HL-60 (cell line): Measurements from ENCODE around the gene GNAQ.

Experiments used
- DNase-seq, 2 experiments: peaks; one replicate each; pipeline ENCODE4 v3.0.0-alpha.2; 2010 to 2020; ENCODE audit warnings: low read depth in 1 of 2, low spot score in 1 of 2
- H3K27ac ChIP-seq: fragments of 250-450 bp; sonication (Bioruptor Pico); replicated peaks from 2 replicates; pipeline ENCODE4 v1.5.1; 2020; ENCODE audit warnings: mild to moderate bottlenecking, moderate library complexity
- H3K27me3 ChIP-seq: fragments of 250-450 bp; sonication (Bioruptor Pico); 2 replicates; pipeline ENCODE4 v1.5.1; 2021; ENCODE audit warnings: mild to moderate bottlenecking, moderate library complexity; ENCODE audit not compliant: insufficient read depth, poor library complexity, severe bottlenecking
- H3K4me3 ChIP-seq: replicated peaks from 2 replicates; pipeline ENCODE4 v1.5.1; 2011; ENCODE audit warnings: mild to moderate bottlenecking, control low read depth, low read length; ENCODE audit not compliant: insufficient read depth
- GABPA ChIP-seq: IDR thresholded peaks from 2 replicates; pipeline ENCODE4 v1.6.1; 2012; ENCODE audit warnings: low read depth
- POLR2AphosphoS5 ChIP-seq: IDR thresholded peaks from 2 replicates; pipeline ENCODE4 v1.6.1; 2012; ENCODE audit warnings: low read depth
- SPI1 ChIP-seq: IDR thresholded peaks from 2 replicates; pipeline ENCODE4 v1.6.1; 2012; ENCODE audit warnings: low read depth, mild to moderate bottlenecking, borderline replicate concordance
- TF ChIP-seq, protein P1 (sequence below): IDR thresholded peaks from one replicate; pipeline ENCODE4 v1.5.1; 2011; ENCODE audit warnings: low read length, control low read depth, inconsistent platforms; ENCODE audit not compliant: insufficient read depth
- TF ChIP-seq, protein P2 (sequence below): IDR thresholded peaks from 2 replicates; pipeline ENCODE4 v1.6.1; 2012; ENCODE audit warnings: low read depth; ENCODE audit not compliant: insufficient replicate concordance

The GNAQ gene

DNA sequence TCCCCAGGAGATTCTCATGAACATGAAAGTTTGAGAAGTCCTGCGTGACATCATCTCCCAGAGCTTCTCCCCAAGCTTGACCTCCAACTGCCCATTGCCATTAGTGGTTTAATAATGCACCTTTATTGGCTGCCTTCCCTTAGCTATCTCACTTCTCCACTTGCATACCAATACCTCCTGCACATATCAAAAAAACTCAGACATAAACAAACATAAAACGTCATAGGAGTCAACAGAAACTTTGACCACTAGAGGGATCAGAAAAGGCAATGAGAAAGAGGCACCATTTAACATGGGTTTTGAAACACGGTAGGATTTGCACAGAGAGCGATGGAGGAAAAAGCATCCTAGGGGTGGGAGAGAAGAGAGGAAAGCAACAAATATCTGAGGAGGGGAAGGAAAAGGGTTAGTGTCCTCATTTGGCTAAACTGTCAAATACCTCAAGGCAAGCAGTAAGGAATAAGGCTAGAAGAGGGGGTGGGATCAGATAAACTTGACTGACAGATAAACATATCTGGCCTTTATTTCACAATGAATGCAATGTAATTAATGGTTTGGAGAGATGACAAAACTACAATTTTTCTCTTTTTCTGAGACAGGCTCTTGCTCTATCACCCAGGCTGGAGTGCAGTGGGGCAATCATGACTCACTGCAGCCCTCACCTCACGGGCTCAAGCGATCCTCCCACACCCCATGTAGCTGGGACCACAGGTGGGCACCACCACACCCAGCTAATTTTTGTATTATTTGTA is 27.0 kb downstream of the GNAQ start:
- H3K27me3 ChIP-seq = no peaks in the 10 kb centered on the region
- no peak overlapping the region for H3K4me3 ChIP-seq
- no peak for DNase-seq
- H3K27ac ChIP-seq = no peak overlapping the region
- TF ChIP-seq, protein P1, sequence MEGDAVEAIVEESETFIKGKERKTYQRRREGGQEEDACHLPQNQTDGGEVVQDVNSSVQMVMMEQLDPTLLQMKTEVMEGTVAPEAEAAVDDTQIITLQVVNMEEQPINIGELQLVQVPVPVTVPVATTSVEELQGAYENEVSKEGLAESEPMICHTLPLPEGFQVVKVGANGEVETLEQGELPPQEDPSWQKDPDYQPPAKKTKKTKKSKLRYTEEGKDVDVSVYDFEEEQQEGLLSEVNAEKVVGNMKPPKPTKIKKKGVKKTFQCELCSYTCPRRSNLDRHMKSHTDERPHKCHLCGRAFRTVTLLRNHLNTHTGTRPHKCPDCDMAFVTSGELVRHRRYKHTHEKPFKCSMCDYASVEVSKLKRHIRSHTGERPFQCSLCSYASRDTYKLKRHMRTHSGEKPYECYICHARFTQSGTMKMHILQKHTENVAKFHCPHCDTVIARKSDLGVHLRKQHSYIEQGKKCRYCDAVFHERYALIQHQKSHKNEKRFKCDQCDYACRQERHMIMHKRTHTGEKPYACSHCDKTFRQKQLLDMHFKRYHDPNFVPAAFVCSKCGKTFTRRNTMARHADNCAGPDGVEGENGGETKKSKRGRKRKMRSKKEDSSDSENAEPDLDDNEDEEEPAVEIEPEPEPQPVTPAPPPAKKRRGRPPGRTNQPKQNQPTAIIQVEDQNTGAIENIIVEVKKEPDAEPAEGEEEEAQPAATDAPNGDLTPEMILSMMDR = peak; percentile 10
- TF ChIP-seq GABPA = no peak

DNA sequence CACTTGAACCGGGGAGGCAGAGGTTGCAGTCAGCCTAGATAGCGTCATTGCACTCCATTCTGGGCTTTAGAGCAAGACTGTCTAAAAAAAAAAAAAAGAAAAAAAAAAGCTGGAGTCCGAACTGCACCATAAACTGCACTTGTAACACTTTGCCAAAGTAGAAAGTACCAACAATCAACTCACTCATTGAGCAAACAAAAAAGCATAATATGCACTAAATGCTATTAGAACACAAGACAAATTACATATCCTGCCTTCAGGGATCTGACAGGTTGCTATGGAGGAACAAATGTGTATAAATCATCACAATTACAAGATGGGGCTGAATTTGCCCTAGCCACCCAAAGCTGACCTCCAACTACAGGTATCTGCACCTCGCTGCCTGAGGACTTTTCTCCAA is 27.9 kb downstream of the GNAQ start:
- no peak for DNase-seq
- no peak overlapping the region for H3K4me3 ChIP-seq
- TF ChIP-seq SPI1 (no peak), POLR2AphosphoS5 (no peak), GABPA (no peak)
- TF ChIP-seq, protein P1 = no peak
- TF ChIP-seq, protein P2, sequence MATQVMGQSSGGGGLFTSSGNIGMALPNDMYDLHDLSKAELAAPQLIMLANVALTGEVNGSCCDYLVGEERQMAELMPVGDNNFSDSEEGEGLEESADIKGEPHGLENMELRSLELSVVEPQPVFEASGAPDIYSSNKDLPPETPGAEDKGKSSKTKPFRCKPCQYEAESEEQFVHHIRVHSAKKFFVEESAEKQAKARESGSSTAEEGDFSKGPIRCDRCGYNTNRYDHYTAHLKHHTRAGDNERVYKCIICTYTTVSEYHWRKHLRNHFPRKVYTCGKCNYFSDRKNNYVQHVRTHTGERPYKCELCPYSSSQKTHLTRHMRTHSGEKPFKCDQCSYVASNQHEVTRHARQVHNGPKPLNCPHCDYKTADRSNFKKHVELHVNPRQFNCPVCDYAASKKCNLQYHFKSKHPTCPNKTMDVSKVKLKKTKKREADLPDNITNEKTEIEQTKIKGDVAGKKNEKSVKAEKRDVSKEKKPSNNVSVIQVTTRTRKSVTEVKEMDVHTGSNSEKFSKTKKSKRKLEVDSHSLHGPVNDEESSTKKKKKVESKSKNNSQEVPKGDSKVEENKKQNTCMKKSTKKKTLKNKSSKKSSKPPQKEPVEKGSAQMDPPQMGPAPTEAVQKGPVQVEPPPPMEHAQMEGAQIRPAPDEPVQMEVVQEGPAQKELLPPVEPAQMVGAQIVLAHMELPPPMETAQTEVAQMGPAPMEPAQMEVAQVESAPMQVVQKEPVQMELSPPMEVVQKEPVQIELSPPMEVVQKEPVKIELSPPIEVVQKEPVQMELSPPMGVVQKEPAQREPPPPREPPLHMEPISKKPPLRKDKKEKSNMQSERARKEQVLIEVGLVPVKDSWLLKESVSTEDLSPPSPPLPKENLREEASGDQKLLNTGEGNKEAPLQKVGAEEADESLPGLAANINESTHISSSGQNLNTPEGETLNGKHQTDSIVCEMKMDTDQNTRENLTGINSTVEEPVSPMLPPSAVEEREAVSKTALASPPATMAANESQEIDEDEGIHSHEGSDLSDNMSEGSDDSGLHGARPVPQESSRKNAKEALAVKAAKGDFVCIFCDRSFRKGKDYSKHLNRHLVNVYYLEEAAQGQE = no peak
- no peak overlapping the region for H3K27ac ChIP-seq
- H3K27me3 ChIP-seq = no peaks in the 10 kb centered on the region

DNA sequence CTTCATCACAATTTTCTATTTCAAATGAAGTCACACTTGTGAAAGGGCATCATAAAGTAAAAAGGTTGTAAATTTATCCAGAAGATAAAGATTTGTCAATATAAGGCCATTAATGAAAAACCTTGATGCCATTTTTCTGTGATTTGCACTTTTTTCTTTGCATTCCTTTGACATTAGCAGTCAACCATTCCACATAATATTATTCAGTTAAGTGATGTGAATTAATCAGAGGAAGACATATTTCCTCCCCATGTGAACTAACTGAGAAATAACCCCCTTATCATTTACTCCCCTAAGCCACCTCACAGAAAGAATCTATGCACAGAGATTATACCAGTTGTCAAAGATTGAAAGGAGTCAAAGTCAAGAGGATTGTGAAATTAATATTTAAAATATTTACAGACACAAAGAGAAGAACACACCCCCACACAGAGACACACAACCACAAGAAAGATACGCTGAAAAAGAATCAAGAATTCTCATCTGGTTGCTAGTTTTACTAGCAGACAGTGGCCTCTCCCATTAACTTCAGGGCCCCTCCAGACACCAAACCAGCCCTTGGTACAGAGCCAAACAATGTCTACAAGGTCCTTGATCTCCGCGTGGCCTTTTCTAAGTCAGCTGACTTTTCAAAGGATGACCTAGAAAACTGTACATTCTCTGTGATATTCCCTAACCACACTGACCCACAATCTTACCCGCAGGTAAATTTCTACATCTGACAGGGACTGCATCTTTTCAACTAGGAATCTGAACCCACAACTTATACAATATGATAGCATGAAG is 29.5 kb downstream of the GNAQ start:
- no peak overlapping the region for H3K27ac ChIP-seq
- no peak for DNase-seq

More for the DNA sequence above, 29.5 kb downstream of the GNAQ start:
- Histone ChIP-seq H3K27me3 (no peaks in the 10 kb centered on the region), H3K4me3 (no peak overlapping the region)
- TF ChIP-seq POLR2AphosphoS5 (no peak), GABPA (no peak), SPI1 (no peak)
- TF ChIP-seq, protein P1 = no peak
- TF ChIP-seq, protein P2 = no peak
